H1 (cell line): ENCODE data around the gene TCEA2. TPM values are rescaled to one million over a fixed set of nuclear protein-coding genes. Genes with fewer than 3 reads are reported as not detected.

ENCODE experiments used
- CHD7 ChIP-seq: fragments of 300-600 bp; sonication (generic); IDR thresholded peaks from 2 replicates; pipeline ENCODE4 v1.7.1; 2012; ENCODE audit warnings: low read length, moderate library complexity, mild to moderate bottlenecking, inconsistent platforms; ENCODE audit not compliant: insufficient replicate concordance
- GTF2F1 ChIP-seq: IDR thresholded peaks from 2 replicates; pipeline ENCODE4 v1.6.1; 2012; ENCODE audit warnings: low read depth, low read length, improper control_type of control experiment, borderline replicate concordance
- KDM4A ChIP-seq: IDR thresholded peaks from one replicate; pipeline ENCODE4 v1.7.1; 2012; ENCODE audit warnings: low read depth, mild to moderate bottlenecking, moderate library complexity, low read length, inconsistent platforms; ENCODE audit not compliant: severe bottlenecking
- NRF1 ChIP-seq: IDR thresholded peaks from 2 replicates; pipeline ENCODE4 v1.6.1; 2011; ENCODE audit warnings: mild to moderate bottlenecking, low read depth, low read length, improper control_type of control experiment
- SP4 ChIP-seq: IDR thresholded peaks from 2 replicates; pipeline ENCODE4 v1.6.1; 2012; ENCODE audit warnings: low read length, inconsistent platforms
- polyA plus RNA-seq, 7 experiments: library from polyadenylated mRNA; depleted of rRNA in 3 of 7; stranded (reverse) in 5 of 7; unstranded in 2 of 7; fragments of >200 nt in 5 of 7; fragments of 200-250 nt in 2 of 7; gene quantifications; 1 replicate in 5 of 7; 2 replicates in 1 of 7; 4 replicates in 1 of 7; pipeline versions ENCODE4 v1.2.1 to v1.2.3, GENCODE V29; 2011 to 2013; ENCODE audit warnings: missing spikeins in 2 of 7, mixed read lengths in 2 of 7
- total RNA-seq: library from RNA; stranded (reverse); fragmentation: NEBNext Ultra II Directional; extraction: Animal tissue kit (Norgen Biotek cat#: 25700); gene quantifications from 2 replicates; pipeline ENCODE4 v1.2.1, GENCODE V29; 2021

Gene TCEA2
- total and polyA plus RNA-seq, 2 of the 8 experiments (the other 6 are each of a cell fraction or from before 2014, with no cell fraction given), result 41.4 to 42.3 TPM

- no peak for TF ChIP-seq NRF1
- no peak for TF ChIP-seq CHD7
- TF ChIP-seq KDM4A, result no peak
- no peak for TF ChIP-seq SP4
- TF ChIP-seq GTF2F1, result no peak
- TF ChIP-seq, all 59 proteins: peak for 0
These were observed 51.5 kb downstream of the TCEA2 start (continued) for GRCh38 chr20:64114356-64114971.
